K562 (cell line): ENCODE measurements around the gene SRGN. TPM values are rescaled to one million over a fixed set of nuclear protein-coding genes. Genes with fewer than 3 reads are reported as not detected.

Source experiments
- ARID1B ChIP-seq: fragments of 450-650 bp; IDR thresholded peaks from 2 replicates; pipeline ENCODE4 v1.6.1; 2016; ENCODE audit warnings: antibody characterized with exemption, mild to moderate bottlenecking, inconsistent platforms
- EHMT2 ChIP-seq: fragments of 450-650 bp; IDR thresholded peaks from 2 replicates; pipeline ENCODE4 v1.6.1; 2018; ENCODE audit warnings: antibody characterized with exemption
- FOXA3 ChIP-seq, 2 experiments: fragments of 450-650 bp in 1 of 2; sonication (generic) in 1 of 2; formaldehyde crosslinking; IDR thresholded peaks in 1 of 2; conservative IDR thresholded peaks in 1 of 2; 2 replicates each; pipeline versions ENCODE4 v1.4.0 to v1.8.0; 2020 to 2022; ENCODE audit warnings: mild to moderate bottlenecking in 2 of 2, missing genetic modification reagents in 1 of 2
- GABPB1 ChIP-seq: sonication (generic); formaldehyde crosslinking; IDR thresholded peaks from 2 replicates; pipeline ENCODE4 v1.8.0; 2022; ENCODE audit warnings: mild to moderate bottlenecking, missing genetic modification reagents
- MAZ ChIP-seq, 2 experiments: fragments of 450-650 bp in 1 of 2; sonication (generic) in 1 of 2; formaldehyde crosslinking; IDR thresholded peaks in 1 of 2; conservative IDR thresholded peaks in 1 of 2; 2 replicates each; pipeline versions ENCODE4 v1.4.0 to v1.5.0; 2020; ENCODE audit warnings: mild to moderate bottlenecking in 1 of 2, missing genetic modification reagents in 1 of 2
- MYBL2 ChIP-seq, 2 experiments: fragments of 450-650 bp in 1 of 2; sonication (generic) in 1 of 2; formaldehyde crosslinking in 1 of 2; IDR thresholded peaks; 2 replicates each; pipeline versions ENCODE4 v1.6.1 to v1.8.1; 2017 to 2022; ENCODE audit warnings: borderline replicate concordance in 1 of 2, inconsistent platforms in 1 of 2, low read depth in 1 of 2, mild to moderate bottlenecking in 1 of 2, missing genetic modification reagents in 1 of 2, moderate library complexity in 1 of 2
- PTRF ChIP-seq: fragments of 450-650 bp; IDR thresholded peaks from 2 replicates; pipeline ENCODE4 v1.6.1; 2016; ENCODE audit warnings: mild to moderate bottlenecking, missing genetic modification characterization, missing compliant biosample characterization
- RBM39 ChIP-seq: fragments of 200-400 bp; formaldehyde crosslinking; optimal IDR thresholded peaks from 2 replicates; pipeline ENCODE3; 2018; ENCODE audit warnings: low read depth, low read length
- SAFB ChIP-seq: fragments of 200-400 bp; formaldehyde crosslinking; IDR thresholded peaks from 2 replicates; pipeline ENCODE4 v1.6.1; 2017; ENCODE audit warnings: low read depth, low read length, borderline replicate concordance
- SMARCA4 ChIP-seq: fragments of 450-650 bp; IDR thresholded peaks from 2 replicates; pipeline ENCODE4 v1.6.1; 2016
- YY1 ChIP-seq, 3 experiments: IDR thresholded peaks; 2 replicates each; pipeline ENCODE4 v1.6.1; 2011; ENCODE audit warnings: low read length in 2 of 3, mild to moderate bottlenecking in 2 of 3, moderate library complexity in 2 of 3, borderline replicate concordance in 1 of 3, control low read depth in 1 of 3, low read depth in 1 of 3; ENCODE audit not compliant: insufficient read depth in 3 of 3, insufficient replicate concordance in 2 of 3, control insufficient read depth in 1 of 3, insufficient read length in 1 of 3; ENCODE audit errors: extremely low read depth in 1 of 3
- ZNF263 ChIP-seq: sonication (generic); formaldehyde crosslinking; IDR thresholded peaks from 2 replicates; pipeline ENCODE4 v1.8.0; 2022; ENCODE audit warnings: mild to moderate bottlenecking, missing genetic modification reagents, borderline replicate concordance
- polyA plus RNA-seq, 8 experiments: library from polyadenylated mRNA; depleted of rRNA in 4 of 8; stranded (reverse) in 5 of 8; unstranded in 3 of 8; fragments of >200 nt; fragmentation: Nextera tagmentation in 2 of 8; fragmentation: Illumina TruSeq in 1 of 8; extraction: Ambion mirVana in 2 of 8; extraction: Trizol in 1 of 8; gene quantifications; 2 replicates each; pipeline versions ENCODE4 v1.2.1 to v1.2.3, GENCODE V29; 2011 to 2014; ENCODE audit warnings: inconsistent platforms in 1 of 8, missing spikeins in 1 of 8
- total RNA-seq, 7 experiments: library from RNA; depleted of rRNA in 6 of 7; stranded (reverse); fragments of >200 nt in 6 of 7; fragmentation: Illumina TruSeq in 2 of 7; extraction: Trizol in 2 of 7; gene quantifications; 2 replicates each; pipeline versions ENCODE4 v1.2.1 to v1.2.3, GENCODE V29; 2011 to 2021; ENCODE audit warnings: low replicate concordance in 1 of 7
- TF ChIP-seq, protein P1 (sequence below): fragments of 450-650 bp; formaldehyde crosslinking; IDR thresholded peaks from 2 replicates; pipeline ENCODE4 v1.4.0; 2020; ENCODE audit warnings: mild to moderate bottlenecking, moderate library complexity
- TF ChIP-seq, protein P2 (sequence below): fragments of 200-800 bp; sonication (Bioruptor generic); IDR thresholded peaks from 2 replicates; pipeline ENCODE4 v1.6.1; 2017; ENCODE audit warnings: missing genetic modification characterization, missing compliant biosample characterization
- TF ChIP-seq, protein P3 (sequence below): fragments of 450-650 bp; IDR thresholded peaks from 2 replicates; pipeline ENCODE4 v1.6.1; 2017; ENCODE audit warnings: antibody characterized with exemption, mild to moderate bottlenecking
- TF ChIP-seq, protein P4 (sequence below): fragments of 250-450 bp; sonication (Bioruptor Pico); IDR thresholded peaks from 2 replicates; pipeline ENCODE4 v1.4.0; 2020

The SRGN gene
- total and polyA plus RNA-seq, 9 of the 15 experiments (the other 6 are each of a cell fraction or from before 2014, with no cell fraction given), result 136 to 304 (median 180) TPM

DNA sequence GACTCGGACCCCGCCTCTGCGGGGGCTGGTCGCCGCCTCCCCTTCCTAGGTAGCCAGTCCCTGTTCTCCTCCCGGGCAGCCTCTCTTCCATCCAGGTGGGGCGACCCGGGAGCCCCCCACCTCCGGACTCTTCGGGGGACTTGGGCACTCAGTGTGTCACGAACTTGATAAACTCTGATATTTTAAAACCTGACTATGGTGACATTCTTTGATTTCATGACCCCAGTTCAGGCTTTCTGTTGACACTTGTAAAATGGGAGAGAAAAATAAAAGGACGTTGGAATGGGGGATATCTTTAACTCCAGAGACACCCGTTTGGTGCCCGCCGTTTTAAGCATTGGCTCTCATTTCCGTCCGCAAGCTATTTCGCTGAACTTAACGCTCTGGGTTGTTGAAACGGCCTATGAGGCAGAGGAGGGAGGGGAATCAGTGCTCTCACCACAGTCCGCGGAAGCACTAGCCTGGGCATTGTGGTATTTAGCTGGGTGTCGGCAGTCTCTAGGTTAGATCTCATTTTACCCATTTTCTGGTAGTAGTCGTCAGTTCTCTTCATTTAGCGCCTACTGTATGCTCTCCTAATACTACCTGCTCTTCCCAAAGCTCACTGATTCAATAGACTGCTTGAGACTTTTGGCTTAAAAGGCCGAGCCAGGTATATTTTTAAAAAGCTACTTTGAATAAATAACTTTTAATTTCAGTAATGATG lies 36.8 kb downstream of the SRGN start (continued):
- TF ChIP-seq MAZ (CRISPR knock-in tag; conservative IDR thresholded peaks at IDR 0.05 in 1 of 2, IDR thresholded peaks at IDR 0.05 in 1 of 2) (0 out of 4 replicates have a peak, but pooled peaks of 1 of the 2 experiments have one; percentile 38), YY1 (IDR thresholded peaks at IDR 0.05; ENCODE audit: borderline replicate concordance in 1 of 3, control insufficient read depth in 1 of 3, extremely low read depth in 1 of 3, insufficient read depth in 3 of 3, insufficient read length in 1 of 3, insufficient replicate concordance in 2 of 3, low read depth in 1 of 3, low read length in 2 of 3) (peak in 1 of 3 experiments; percentile 22), EHMT2 (peak; percentile 80), RBM39 (peak; percentile 39), MYBL2 (IDR thresholded peaks at IDR 0.05; ENCODE audit: low read depth) (no peak), MYBL2 (CRISPR knock-in tag; IDR thresholded peaks at IDR 0.05; ENCODE audit: borderline replicate concordance) (no peak), ZNF263 (CRISPR knock-in tag) (peak; percentile 54; the same call in 1 of the 2 replicates), GABPB1 (peak; percentile 14), SMARCA4 (0 out of 2 replicates have a peak, but pooled peaks have one; percentile 22), ARID1B (0 out of 2 replicates have a peak, but pooled peaks have one; percentile 6), FOXA3 (CRISPR knock-in tag; conservative IDR thresholded peaks at IDR 0.05 in 1 of 2, IDR thresholded peaks at IDR 0.05 in 1 of 2) (0 out of 4 replicates have a peak, but pooled peaks of 1 of the 2 experiments have one; percentile 40), PTRF (no peak), SAFB (no peak)
- TF ChIP-seq, protein P1, sequence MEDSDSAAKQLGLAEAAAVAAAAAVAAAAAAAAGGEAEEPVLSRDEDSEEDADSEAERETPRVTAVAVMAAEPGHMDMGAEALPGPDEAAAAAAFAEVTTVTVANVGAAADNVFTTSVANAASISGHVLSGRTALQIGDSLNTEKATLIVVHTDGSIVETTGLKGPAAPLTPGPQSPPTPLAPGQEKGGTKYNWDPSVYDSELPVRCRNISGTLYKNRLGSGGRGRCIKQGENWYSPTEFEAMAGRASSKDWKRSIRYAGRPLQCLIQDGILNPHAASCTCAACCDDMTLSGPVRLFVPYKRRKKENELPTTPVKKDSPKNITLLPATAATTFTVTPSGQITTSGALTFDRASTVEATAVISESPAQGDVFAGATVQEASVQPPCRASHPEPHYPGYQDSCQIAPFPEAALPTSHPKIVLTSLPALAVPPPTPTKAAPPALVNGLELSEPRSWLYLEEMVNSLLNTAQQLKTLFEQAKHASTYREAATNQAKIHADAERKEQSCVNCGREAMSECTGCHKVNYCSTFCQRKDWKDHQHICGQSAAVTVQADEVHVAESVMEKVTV (CRISPR knock-in tag), result no peak
- TF ChIP-seq, protein P2, sequence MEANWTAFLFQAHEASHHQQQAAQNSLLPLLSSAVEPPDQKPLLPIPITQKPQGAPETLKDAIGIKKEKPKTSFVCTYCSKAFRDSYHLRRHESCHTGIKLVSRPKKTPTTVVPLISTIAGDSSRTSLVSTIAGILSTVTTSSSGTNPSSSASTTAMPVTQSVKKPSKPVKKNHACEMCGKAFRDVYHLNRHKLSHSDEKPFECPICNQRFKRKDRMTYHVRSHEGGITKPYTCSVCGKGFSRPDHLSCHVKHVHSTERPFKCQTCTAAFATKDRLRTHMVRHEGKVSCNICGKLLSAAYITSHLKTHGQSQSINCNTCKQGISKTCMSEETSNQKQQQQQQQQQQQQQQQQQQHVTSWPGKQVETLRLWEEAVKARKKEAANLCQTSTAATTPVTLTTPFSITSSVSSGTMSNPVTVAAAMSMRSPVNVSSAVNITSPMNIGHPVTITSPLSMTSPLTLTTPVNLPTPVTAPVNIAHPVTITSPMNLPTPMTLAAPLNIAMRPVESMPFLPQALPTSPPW, result 0 out of 2 replicates have a peak, but pooled peaks have one; percentile 62
- TF ChIP-seq, protein P3, sequence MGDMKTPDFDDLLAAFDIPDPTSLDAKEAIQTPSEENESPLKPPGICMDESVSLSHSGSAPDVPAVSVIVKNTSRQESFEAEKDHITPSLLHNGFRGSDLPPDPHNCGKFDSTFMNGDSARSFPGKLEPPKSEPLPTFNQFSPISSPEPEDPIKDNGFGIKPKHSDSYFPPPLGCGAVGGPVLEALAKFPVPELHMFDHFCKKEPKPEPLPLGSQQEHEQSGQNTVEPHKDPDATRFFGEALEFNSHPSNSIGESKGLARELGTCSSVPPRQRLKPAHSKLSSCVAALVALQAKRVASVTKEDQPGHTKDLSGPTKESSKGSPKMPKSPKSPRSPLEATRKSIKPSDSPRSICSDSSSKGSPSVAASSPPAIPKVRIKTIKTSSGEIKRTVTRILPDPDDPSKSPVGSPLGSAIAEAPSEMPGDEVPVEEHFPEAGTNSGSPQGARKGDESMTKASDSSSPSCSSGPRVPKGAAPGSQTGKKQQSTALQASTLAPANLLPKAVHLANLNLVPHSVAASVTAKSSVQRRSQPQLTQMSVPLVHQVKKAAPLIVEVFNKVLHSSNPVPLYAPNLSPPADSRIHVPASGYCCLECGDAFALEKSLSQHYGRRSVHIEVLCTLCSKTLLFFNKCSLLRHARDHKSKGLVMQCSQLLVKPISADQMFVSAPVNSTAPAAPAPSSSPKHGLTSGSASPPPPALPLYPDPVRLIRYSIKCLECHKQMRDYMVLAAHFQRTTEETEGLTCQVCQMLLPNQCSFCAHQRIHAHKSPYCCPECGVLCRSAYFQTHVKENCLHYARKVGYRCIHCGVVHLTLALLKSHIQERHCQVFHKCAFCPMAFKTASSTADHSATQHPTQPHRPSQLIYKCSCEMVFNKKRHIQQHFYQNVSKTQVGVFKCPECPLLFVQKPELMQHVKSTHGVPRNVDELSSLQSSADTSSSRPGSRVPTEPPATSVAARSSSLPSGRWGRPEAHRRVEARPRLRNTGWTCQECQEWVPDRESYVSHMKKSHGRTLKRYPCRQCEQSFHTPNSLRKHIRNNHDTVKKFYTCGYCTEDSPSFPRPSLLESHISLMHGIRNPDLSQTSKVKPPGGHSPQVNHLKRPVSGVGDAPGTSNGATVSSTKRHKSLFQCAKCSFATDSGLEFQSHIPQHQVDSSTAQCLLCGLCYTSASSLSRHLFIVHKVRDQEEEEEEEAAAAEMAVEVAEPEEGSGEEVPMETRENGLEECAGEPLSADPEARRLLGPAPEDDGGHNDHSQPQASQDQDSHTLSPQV, result 0 out of 2 replicates have a peak, but pooled peaks have one; percentile 40
- TF ChIP-seq, protein P4, sequence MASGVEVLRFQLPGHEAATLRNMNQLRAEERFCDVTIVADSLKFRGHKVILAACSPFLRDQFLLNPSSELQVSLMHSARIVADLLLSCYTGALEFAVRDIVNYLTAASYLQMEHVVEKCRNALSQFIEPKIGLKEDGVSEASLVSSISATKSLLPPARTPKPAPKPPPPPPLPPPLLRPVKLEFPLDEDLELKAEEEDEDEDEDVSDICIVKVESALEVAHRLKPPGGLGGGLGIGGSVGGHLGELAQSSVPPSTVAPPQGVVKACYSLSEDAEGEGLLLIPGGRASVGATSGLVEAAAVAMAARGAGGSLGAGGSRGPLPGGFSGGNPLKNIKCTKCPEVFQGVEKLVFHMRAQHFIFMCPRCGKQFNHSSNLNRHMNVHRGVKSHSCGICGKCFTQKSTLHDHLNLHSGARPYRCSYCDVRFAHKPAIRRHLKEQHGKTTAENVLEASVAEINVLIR, result no peak
